ENCODE measurements around the gene PROSER3. TPM values are rescaled to one million over a fixed set of nuclear protein-coding genes. Genes with fewer than 3 reads are reported as not detected.

PROSER3 gene
- total RNA-seq, 4 donors from 2014 or later, result 8.2 to 34.3 (median 13.2) TPM

DNA sequence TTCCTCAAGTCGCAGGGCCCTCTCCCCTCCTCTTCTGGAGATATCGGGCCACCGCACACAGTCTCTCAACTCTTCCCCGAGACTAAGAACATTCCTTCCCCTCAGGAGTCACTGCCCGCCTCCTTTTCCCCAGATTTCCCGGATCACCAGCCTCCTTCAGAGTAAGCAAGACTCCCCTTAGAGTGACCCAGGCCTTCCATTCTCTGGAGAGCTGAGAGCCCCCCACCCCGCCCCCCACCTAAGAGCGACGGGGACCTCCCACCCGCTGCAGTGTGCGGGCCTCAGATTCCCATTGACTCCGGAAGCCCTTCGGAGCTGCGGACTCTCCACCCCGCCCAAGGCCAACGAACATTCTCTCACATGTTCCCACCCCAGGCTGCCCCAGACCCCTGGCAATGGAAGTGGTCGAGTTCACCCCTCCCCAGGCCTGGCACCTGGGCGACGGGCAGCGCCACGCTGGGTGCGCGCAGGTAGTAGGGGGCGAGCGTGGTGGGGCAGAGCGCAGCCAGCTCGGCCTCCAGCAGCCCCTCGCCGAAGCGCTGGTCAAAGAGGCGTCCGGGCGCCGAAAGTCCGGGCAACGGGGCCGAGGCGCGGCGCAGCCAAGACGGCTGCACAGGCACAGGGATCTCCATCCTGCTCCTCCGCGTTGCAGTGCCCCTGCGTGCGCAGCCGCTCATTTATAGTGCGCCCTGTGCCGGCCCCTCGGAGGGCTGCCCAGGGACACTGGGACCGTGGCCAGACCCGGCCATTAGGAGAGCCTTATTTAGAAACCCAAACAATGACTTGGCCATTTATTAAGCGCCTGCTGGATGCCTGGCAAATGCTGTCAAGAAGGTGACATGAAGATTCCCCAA is 1.4 kb upstream of the PROSER3 start, which contains the start of gene HSPB6:
Gene HSPB6 (minus strand): TSS at position 653 of the 854 bp plus-strand sequence. CDS start 21 bp downstream, at position 632.
- no peaks in the 10 kb centered on the region for H3K27me3 ChIP-seq
- no peaks in the 10 kb centered on the region for H3K9me3 ChIP-seq
- H3K27ac ChIP-seq, result peak within 1 kb of the TSS; percentile 79 to 96 (median 82)
- intact Hi-C loops (cut with DNase I), result loop anchor here (10.0 kb wide), 1 partner anchor 178 kb away; the partner anchor contains the start of gene LRFN3
- H3K4me1 ChIP-seq, result peaks cover 13 to 20% of the 10 kb centered on the region in 2 donors
- peak in 1 of 2 donors; percentile 12 for DNase-seq
- peaks cover 18 to 21% of the 10 kb centered on the region in 2 donors for H3K36me3 ChIP-seq
- TF ChIP-seq POLR2A (IDR thresholded peaks at IDR 0.05), result no peak
- TF ChIP-seq, protein P1, sequence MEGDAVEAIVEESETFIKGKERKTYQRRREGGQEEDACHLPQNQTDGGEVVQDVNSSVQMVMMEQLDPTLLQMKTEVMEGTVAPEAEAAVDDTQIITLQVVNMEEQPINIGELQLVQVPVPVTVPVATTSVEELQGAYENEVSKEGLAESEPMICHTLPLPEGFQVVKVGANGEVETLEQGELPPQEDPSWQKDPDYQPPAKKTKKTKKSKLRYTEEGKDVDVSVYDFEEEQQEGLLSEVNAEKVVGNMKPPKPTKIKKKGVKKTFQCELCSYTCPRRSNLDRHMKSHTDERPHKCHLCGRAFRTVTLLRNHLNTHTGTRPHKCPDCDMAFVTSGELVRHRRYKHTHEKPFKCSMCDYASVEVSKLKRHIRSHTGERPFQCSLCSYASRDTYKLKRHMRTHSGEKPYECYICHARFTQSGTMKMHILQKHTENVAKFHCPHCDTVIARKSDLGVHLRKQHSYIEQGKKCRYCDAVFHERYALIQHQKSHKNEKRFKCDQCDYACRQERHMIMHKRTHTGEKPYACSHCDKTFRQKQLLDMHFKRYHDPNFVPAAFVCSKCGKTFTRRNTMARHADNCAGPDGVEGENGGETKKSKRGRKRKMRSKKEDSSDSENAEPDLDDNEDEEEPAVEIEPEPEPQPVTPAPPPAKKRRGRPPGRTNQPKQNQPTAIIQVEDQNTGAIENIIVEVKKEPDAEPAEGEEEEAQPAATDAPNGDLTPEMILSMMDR (IDR thresholded peaks at IDR 0.05), result no peak
- 9 to 12% methylated on average over 27 to 44 of the region's 52 CpGs for WGBS, 2 donors
- H3K4me3 ChIP-seq (replicated peaks in 1 of 3), result peak within 1 kb of the TSS in 1 of 3 donors; percentile 89

DNA sequence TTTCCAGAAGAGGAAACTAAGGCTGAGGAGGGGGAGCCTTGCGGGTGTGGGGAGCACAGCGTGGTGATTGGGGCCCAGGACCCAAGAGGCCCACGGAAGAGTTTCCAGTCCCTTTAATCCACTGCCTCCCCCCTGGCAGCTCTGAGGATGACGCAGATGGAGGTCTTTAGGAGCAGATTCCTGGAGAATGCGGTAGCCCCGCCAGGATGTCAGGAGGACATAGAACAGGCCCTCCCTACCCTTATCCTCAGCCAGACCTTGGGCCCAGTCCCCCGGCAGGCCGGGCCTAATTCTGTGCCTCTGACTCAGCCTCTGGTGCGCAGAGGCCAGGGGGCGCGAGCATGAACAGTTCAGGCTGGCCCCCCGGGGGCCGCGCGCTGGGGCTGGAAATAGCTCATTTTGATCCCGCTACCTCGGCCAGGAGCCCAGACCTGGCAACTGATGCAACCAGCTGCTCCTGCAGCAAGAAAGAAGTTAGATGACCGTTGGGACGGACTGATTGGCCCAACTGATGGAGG is 686 bp upstream of the PROSER3 start:
- intact Hi-C loops (cut with DNase I), result loop anchor here (10.0 kb wide), 1 partner anchor 178 kb away; the partner anchor contains the start of gene LRFN3
- Histone ChIP-seq H3K27me3 (no peaks in the 10 kb centered on the region), H3K4me3 (replicated peaks in 1 of 3) (peak overlapping the region in 1 of 3 donors; percentile 89), H3K36me3 (peaks cover 16 to 23% of the 10 kb centered on the region in 2 donors), H3K27ac (peak overlapping the region; percentile 79 to 96 (median 82)), H3K4me1 (peaks cover 13 to 20% of the 10 kb centered on the region in 2 donors), H3K9me3 (no peaks in the 10 kb centered on the region)
- TF ChIP-seq, protein P1 (IDR thresholded peaks at IDR 0.05), result no peak
- TF ChIP-seq POLR2A (IDR thresholded peaks at IDR 0.05), result no peak
- DNase-seq, result peak; percentile 49 to 50
- WGBS, 2 donors, result 5 to 22% methylated on average over 6 to 14 of the region's 19 CpGs

DNA sequence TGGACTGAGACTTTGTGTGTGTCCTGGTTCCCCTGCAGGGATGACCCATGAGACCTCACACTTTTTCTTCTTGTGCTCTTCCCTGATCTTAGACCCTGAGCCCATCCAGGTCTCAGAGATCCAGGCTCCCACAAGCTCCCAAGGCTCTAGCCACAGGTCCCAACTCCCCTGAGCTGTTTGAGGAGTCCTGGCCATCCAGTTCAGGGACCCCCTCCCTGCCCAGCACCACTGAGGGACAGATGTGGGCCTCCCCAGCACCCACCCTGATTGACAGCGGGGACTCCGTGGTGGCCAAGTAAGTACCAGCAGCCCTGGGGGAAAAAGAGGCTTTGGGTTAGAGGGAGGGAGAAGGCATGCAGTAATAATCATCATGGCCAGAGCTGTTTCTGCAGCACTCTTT is 1.7 kb downstream of the PROSER3 start:
- peaks cover 0 to 8% of the 10 kb centered on the region in 2 donors for H3K36me3 ChIP-seq
- TF ChIP-seq, protein P1 (IDR thresholded peaks at IDR 0.05), result no peak
- TF ChIP-seq POLR2A (IDR thresholded peaks at IDR 0.05), result no peak
- no peak for DNase-seq
- peaks cover 13 to 20% of the 10 kb centered on the region in 2 donors for H3K4me1 ChIP-seq
- 89 to 95% methylated on average over 2 of the region's 2 CpGs for WGBS, 2 donors
- no peak overlapping the region for H3K4me3 ChIP-seq (replicated peaks in 1 of 3)
- intact Hi-C loops (cut with DNase I), result loop anchor here (10.0 kb wide), 1 partner anchor 175 kb away; the partner anchor contains the start of gene LRFN3
- H3K9me3 ChIP-seq, result no peaks in the 10 kb centered on the region
- H3K27me3 ChIP-seq, result no peaks in the 10 kb centered on the region
- H3K27ac ChIP-seq, result no peak overlapping the region

DNA sequence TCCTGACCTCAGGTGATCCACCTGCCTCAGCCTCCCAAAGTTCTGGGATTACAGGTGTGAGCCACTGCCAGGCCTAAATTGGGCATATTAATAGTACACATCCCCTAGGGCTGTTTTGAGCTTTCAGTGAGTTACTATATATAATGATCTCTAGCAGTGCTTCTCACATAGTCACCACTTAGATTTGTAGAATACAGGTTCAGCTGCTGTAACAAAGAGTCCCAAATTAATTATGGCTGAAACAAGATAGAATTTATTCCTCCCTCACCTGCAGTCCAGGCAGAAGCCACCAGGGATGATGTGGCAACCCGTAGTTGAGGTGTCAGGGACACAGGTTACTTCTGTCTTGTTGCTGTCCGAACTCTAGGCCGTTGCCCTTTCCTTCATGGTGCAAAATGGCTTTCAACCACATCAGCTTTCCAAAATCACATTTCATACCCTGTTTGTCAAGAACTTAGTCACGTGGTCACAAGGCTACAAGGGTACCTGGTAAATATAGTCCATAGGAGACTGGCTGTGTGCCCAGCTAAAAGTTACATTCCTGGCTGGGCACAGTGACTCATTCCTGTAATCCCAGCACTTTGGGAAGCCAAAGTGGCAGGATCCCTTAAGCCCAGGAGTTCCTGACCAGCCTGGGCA is 2.9 kb downstream of the PROSER3 start:
- TF ChIP-seq, protein P1 (IDR thresholded peaks at IDR 0.05), result no peak
- TF ChIP-seq POLR2A (IDR thresholded peaks at IDR 0.05), result no peak
- Histone ChIP-seq H3K9me3 (no peaks in the 10 kb centered on the region), H3K36me3 (peaks cover 0 to 12% of the 10 kb centered on the region in 2 donors), H3K27me3 (no peaks in the 10 kb centered on the region), H3K4me1 (peaks cover 13 to 20% of the 10 kb centered on the region in 2 donors), H3K4me3 (replicated peaks in 1 of 3) (no peak overlapping the region), H3K27ac (no peak overlapping the region)
- intact Hi-C loops (cut with DNase I), result no loop called here
- DNase-seq, result no peak
- 92 to 97% methylated on average over 3 to 4 of the region's 4 CpGs for WGBS, 2 donors
